ENCODE data around the gene SH3RF3.
"Not testable (repeated sequence)": the region's sequence is repeated elsewhere in the genome, so short reads cannot be mapped to it uniquely, and the experiment has no call there.

SH3RF3 gene

DNA sequence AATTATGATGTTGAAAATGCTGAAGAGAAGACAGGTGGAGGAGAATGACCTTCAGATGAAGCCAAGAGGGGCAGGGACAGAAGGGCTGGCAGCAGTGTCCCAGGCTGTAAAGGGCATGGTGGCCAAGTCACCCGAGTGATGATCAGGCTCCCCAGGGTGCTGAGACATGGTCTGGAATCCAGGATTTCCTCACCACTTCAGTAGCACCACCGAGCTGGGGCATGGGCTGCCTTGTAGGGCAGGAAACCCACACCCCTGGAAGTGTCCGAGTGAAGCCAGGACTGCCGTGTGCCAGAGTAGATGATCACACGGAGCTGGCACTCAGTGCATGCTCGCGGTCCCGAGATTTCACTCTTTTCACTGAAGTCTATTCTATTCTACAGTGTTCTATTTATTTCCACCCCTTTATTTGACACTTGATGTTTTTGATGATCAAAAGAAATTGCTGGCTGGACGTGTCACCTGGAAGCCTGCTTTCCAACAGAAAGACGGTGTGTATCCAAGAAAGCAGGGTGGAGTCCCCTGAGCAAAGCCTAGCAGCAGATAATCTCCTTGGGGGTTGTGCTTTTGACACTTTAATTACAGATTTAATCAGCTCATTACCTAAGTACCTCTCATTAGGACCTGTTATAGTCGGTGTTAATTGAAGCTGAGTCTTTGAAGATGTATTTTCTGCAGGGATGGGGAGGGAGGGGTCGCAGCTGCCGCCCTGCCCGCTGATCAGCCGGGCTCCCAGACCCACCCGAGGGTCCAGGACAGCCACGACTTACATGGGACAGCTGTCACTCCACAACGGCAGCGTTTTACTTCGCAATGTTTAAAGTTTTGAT lies 392.4 kb downstream of the SH3RF3 start:
- DNase-seq: no peak

DNA sequence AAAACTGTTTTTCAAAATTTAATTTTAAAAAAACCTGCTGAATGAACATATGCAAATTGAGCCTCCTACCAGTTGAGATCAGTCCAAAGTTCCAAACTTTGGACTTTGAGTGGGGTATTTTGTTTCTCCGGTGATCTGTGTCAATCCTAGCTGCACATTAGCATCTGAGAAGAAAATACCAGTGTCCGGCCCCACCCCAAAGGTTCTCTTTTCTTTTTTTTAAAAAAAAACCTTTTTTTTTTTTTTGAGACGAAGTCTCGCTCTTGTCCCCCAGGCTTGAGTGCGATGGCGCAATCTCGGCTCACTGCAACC lies 393.0 kb downstream of the SH3RF3 start:
- no peak for DNase-seq

GRCh38 chr2:109523121-109523520 lies 394.1 kb downstream of the SH3RF3 start:
- no peak for DNase-seq

- DNase-seq: no peak
These were observed 394.7 kb downstream of the SH3RF3 start for GRCh38 chr2:109523536-109524361.

- no peak for DNase-seq
These were observed 396.8 kb downstream of the SH3RF3 start for GRCh38 chr2:109525836-109526235.

DNA sequence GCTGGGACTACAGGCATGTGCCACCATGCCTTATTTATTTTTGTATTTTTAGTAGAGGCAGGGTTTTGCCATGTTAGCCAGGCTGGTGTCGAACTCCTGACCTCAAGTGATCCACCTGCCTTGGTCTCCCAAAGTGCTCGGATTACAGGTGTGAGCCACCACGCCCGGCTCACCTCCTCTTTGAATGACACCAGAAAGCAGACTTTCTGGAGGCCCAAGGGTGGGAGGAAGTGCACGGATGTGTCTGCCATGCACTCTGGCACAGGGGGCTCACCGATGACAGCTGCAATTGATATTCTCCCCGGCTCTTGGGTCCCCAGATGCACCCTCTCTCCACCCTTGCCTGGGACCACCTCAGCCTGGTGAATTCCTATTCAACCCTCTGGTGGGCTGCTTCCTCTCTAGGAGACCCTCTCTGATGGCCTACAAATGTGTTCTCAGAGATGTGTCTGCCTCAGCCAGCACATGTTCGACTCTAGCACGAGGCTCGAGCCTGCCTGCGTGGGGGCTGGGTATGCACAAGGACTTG lies 397.5 kb downstream of the SH3RF3 start:
- no peak for DNase-seq

GRCh38 chr2:109527079-109527478 lies 398.1 kb downstream of the SH3RF3 start:
- DNase-seq: no peak

GRCh38 chr2:109527846-109528705 lies 399.1 kb downstream of the SH3RF3 start:
- no peak for DNase-seq

DNA sequence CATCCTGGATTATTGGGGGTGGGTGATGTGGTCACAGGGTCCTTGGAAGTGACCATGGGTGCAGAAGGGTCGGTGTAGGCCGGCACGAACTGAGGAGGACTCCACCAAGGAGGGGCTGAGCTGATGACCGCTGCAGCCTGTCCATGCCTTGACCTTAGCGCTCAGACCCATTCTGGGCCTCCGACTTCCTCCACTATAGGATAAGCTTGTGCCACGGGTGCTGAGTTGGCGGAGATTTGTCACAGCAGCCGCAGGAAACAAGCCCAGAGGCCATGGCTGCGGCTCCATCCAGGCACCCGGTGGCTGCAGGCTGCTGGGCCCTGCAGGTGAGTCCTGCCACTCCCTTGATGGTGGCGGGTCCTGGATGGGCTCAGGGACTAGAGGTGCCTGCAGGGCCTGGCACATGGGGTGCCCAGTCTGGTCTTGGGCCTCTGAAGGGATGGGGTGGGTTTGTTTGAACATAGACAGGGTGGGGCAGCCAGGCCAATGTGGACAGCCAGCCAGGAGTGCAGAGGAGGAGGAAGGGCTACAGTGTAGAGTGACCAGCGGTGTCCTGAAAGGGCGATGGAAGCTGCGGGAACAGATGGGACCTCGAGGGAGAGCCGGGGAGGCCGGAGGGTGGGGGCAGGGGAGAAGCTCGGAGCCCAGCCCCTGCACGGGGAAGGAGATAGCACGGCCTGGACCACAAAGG lies 400.0 kb downstream of the SH3RF3 start:
- DNase-seq: no peak

GRCh38 chr2:109529532-109530449 lies 400.8 kb downstream of the SH3RF3 start:
- DNase-seq: no peak

DNA sequence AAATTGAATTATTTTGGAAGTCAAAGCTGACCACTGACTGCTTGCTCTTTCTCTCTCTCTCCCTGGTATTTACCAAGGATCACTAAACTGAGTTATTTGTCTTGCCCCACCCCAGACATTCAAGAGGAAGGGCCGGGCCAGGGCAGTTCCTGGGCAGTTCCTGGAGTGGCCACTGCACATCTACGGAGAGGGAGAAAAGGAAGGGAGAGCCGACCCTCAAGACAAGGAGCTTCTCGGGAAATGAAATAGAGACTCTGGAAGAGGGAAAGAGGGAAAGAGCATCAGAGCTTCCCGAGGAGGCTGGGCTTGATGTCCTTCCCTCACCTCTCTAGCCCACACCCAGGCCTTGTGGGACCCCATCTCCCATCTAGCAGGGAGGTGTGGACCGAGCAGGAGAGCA lies 401.7 kb downstream of the SH3RF3 start:
- no peak for DNase-seq

DNA sequence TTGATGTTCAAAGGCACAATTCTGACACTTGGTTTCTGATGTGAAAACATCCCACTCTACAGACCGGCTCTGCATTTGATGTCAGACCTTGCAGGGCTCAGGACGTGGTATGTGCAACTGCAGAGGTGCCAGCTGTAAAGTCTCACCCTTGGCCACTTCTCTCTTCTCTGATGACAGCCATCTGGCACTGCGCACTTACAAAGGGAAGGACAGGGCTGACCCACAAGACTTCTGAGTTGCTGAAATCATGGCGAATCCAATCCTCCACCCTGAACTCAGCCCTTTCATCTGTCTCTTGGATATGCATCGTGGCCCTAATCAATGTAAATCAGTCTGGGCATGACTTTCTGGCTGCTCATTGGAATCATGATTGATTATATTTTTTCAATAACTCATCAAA lies 402.2 kb downstream of the SH3RF3 start:
- no peak for DNase-seq

GRCh38 chr2:109531896-109532727 lies 403.1 kb downstream of the SH3RF3 start:
- DNase-seq: no peak

DNA sequence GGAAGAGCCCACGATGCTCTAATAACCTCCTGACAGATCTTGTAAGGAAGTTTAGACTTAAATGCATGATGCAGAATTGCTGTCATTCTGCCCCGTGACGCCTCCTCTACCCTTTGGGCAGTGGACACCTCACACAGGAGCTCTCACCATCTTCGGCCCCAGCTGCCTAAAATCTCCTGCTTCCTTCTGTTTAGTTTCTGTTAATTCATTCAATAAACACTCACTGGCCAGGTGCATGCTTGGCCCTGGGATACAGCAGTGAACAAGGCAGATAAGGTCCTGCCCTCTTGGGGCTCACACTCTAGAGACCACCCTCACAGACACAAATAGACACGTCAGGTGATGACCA lies 403.7 kb downstream of the SH3RF3 start:
- no peak for DNase-seq

- DNase-seq: no peak
These were observed 404.8 kb downstream of the SH3RF3 start for GRCh38 chr2:109533823-109534222.

- DNase-seq: no peak
These were observed 406.4 kb downstream of the SH3RF3 start for GRCh38 chr2:109535217-109535946.

DNA sequence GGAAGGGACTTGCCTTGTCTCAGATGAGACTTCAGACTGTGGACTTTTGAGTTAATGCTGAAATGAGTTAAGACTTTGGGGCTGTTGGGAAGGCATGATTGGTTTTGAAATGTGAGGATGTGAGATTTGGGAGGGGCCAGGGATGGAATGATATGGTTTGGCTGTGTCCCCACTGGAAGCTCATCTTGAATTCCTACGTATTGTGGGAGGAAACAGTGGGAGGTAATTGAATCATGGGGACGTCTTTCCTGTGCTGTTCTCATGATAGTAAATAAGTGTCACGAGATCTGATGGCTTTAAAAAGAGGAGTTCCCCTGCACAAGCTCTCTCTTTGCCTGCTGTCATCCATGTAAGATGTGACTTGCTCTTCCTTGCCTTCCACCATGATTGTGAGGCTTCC lies 407.6 kb downstream of the SH3RF3 start:
- not testable (repeated sequence) for DNase-seq

DNA sequence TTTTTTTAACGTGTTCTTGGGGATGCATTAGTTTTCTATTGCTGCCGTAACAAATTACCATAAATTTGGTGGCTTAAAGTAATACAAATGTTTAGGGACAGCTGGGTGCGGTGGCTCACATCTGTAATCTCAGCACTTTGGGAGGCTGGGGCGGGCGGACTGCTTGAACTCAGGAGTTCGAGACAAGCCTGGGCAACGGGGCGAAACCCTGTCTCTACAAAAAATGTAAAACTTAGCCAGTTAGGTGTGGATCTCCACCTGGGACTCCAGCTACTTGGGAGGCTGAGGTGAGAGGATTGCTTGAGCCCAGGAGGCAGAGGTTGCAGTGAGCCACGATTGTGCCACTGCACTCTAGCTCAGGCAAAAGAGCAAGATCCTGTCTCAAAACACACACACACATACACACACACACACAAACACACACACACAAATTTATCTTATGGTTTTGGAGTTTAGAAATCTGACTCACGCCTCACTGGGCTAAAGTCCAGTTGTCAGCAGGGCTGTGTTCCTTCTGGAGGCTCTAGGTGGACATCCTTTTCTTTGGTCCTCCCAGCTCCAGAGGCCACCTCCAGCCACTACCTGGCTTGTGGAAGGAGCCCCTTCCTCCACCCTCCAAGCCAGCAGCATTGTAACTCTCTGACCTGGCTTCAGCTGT lies 408.7 kb downstream of the SH3RF3 start:
- no peak for DNase-seq

GRCh38 chr2:109538546-109538945 lies 409.5 kb downstream of the SH3RF3 start:
- DNase-seq: no peak

All from activated CD4-positive, alpha-beta T cell treated with anti-CD3 and anti-CD28 coated beads, Interleukin-2, amount 50 U/mL, for 4 hours (primary cell).